GM19463 (cell line): ENCODE data around the gene ALDH8A1.
A peak's percentile ranks its signal among the peaks of the same experiment; 100 is the strongest.

Experiments
- ATAC-seq: cut with Tn5 transposase; IDR thresholded peaks from one replicate; pipeline ENCODE4 v1.9.1; 2021; ENCODE audit warnings: mild to moderate bottlenecking, moderate library complexity; ENCODE audit not compliant: unreplicated experiment

The ALDH8A1 gene

GRCh38 chr6:134878136-134878535 lies 71.8 kb downstream of the ALDH8A1 start:
- ATAC-seq: no peak

DNA sequence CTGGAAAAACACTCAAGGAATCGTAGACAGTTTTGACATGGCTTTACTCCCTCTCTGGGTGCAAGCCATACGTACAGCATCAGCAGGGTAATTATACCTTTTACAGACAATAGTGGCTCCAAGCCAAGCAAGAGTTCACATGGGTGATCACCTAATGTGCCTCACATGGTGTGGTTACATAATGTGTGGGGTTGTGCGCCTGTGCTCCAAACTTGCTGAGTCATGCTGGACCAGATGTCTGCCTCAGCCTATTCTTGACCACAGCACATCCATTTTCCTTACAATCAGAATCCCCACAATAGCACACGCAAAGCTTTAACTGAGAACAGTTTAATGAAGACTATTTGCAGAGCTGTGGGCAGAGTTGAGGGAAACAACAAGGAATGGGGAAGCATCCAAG lies 74.5 kb downstream of the ALDH8A1 start:
- no peak for ATAC-seq

DNA sequence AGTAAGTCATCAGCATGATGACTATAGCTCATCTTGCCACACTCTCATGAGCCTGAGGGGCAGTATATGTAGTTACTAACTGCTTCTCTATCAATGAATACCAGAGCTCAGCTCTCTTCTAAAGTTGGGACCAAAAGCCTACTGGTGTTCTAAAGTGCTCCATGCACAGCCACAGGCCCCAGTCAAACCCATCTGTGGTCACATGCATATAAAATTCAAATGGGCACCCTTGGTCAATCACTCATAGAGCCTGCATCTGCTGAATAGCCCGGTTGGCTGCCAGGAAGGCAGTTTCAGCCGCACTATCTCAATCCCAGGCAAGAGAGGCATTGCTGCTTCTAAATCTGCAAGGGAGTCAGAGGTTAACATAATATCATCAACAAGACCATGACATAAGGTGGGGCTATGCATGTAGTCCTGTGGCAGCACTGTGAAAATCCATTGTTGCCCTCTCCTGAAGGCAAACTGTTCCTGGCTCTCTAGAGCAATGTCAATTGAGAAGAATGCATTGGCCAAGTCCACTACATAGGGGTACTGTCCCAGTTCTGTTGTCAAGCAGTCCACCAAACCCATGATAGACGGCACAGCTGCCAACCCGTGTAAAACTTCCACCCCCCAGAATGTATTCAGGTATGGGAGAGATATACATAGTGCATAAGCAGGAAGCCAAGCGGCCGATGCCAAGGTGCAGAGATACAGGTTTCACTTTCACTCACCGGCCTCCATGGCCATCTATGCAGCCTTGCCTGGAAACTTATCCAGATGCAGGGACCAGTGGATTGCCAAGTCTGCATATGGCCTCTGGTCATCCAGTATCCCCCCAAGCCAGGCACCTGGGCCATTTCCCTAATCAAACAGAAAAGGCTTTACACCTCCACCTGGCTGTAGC lies 76.2 kb downstream of the ALDH8A1 start:
- ATAC-seq: peak; percentile 24

- ATAC-seq: peak; percentile 79
Observed at GRCh38 chr6:134870677-134871498, 79.0 kb downstream of the ALDH8A1 start.

DNA sequence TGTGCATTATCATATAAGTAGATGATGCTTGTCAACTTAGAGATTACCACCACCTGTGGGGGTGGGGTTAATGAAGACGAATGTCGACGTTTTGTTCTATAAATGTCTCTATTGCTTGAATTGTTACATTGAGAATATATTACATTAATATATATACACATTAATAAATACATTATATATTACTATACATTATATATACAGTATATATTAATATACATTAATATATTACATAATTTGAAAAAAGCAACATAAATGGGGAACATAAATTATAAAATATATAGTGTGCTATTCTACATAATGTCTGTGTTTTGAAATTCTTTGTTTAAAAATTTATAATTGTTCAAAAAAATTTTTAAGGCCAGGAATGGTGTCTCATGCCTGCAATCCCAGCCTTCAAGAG lies 81.1 kb downstream of the ALDH8A1 start:
- no peak for ATAC-seq
